IMR-90 (cell line): ENCODE results near the gene SH3RF1. TPM values are rescaled to one million over a fixed set of nuclear protein-coding genes. Genes with fewer than 3 reads are reported as not detected.

Experiments used
- ATAC-seq: fragments of 200-7000 bp; cut with Tn5 transposase; 2 replicates; pipeline ENCODE4 v1.9.1; 2020; ENCODE audit warnings: low read depth, mild to moderate bottlenecking, moderate library complexity
- BruUV-seq: library from RNA; stranded (reverse); fragments of 400-500 nt; replicated peaks from 2 replicates; lab custom pipeline; 2021; lab: Mats Ljungman, UMichigan
- CTCF ChIA-PET: fragments of 300-600 bp; formaldehyde crosslinking; extraction: SDS; loops from one replicate; lab custom pipeline; 2021; ENCODE audit warnings: antibody characterized with exemption; lab: Yijun Ruan, JAX
- POLR2A ChIA-PET: fragments of 300-600 bp; sonication (Branson Sonifier 250); formaldehyde crosslinking; loops from one replicate; lab custom pipeline; 2022; ENCODE audit warnings: antibody characterized with exemption; ENCODE audit not compliant: unreplicated experiment; lab: Charles Lee
- DNase-seq: peaks from one replicate; pipeline ENCODE4 v3.0.0; 2013
- H2AFZ ChIP-seq: replicated peaks from 2 replicates; pipeline ENCODE3; 2013; ENCODE audit warnings: low read length, mild to moderate bottlenecking; ENCODE audit not compliant: poor library complexity
- H2AK5ac ChIP-seq: 2 replicates; pipeline ENCODE4 v1.6.1; 2013; ENCODE audit warnings: low read depth, low read length, inconsistent platforms
- H2AK9ac ChIP-seq: replicated peaks from 2 replicates; pipeline ENCODE3; 2013; ENCODE audit warnings: mild to moderate bottlenecking, low read depth, low read length, moderate library complexity; ENCODE audit not compliant: poor library complexity
- H2BK120ac ChIP-seq: 2 replicates; pipeline ENCODE4 v1.6.1; 2013; ENCODE audit warnings: low read depth, low read length, inconsistent platforms
- H2BK15ac ChIP-seq: 3 replicates; pipeline ENCODE4 v1.6.1; 2013; ENCODE audit warnings: low read depth, low read length, inconsistent platforms
- H2BK20ac ChIP-seq: 2 replicates; pipeline ENCODE4 v1.6.1; 2013; ENCODE audit warnings: low read depth, mild to moderate bottlenecking, inconsistent platforms, low read length, moderate library complexity
- H2BK5ac ChIP-seq: 2 replicates; pipeline ENCODE4 v1.6.1; 2013; ENCODE audit warnings: mild to moderate bottlenecking, low read depth, low read length, inconsistent platforms; ENCODE audit not compliant: poor library complexity, severe bottlenecking
- H3K14ac ChIP-seq: replicated peaks from 2 replicates; pipeline ENCODE4 v1.6.1; 2013; ENCODE audit warnings: low read depth, low read length, inconsistent platforms
- H3K18ac ChIP-seq: 2 replicates; pipeline ENCODE4 v1.6.1; 2013; ENCODE audit warnings: low read depth, low read length, control low read depth
- H3K23ac ChIP-seq: 2 replicates; pipeline ENCODE4 v1.6.1; 2013; ENCODE audit warnings: low read depth, low read length, inconsistent platforms
- H3K27ac ChIP-seq: 2 replicates; pipeline ENCODE4 v1.5.1; 2013; ENCODE audit warnings: mild to moderate bottlenecking, control low read depth, low read length; ENCODE audit not compliant: insufficient read depth
- H3K27me3 ChIP-seq: 2 replicates; pipeline ENCODE4 v1.6.1; 2013; ENCODE audit warnings: low read length; ENCODE audit not compliant: control insufficient read depth, insufficient read depth
- H3K36me3 ChIP-seq: 2 replicates; pipeline ENCODE4 v1.6.1; 2013; ENCODE audit warnings: low read length, mixed read lengths; ENCODE audit not compliant: control insufficient read depth, insufficient read depth
- H3K4ac ChIP-seq: 2 replicates; pipeline ENCODE4 v1.6.1; 2013; ENCODE audit warnings: low read depth, low read length, inconsistent platforms
- H3K4me1 ChIP-seq: 2 replicates; pipeline ENCODE4 v1.6.1; 2013; ENCODE audit warnings: low read length, mixed read lengths; ENCODE audit not compliant: control insufficient read depth, insufficient read depth
- H3K4me2 ChIP-seq: 2 replicates; pipeline ENCODE4 v1.6.1; 2013; ENCODE audit warnings: low read depth, mild to moderate bottlenecking, control low read depth, low read length, moderate library complexity
- H3K4me3 ChIP-seq: 2 replicates; pipeline ENCODE4 v1.5.1; 2013; ENCODE audit warnings: low read depth, mild to moderate bottlenecking, control low read depth, low read length, moderate library complexity; ENCODE audit not compliant: insufficient read depth
- H3K56ac ChIP-seq: 2 replicates; pipeline ENCODE4 v1.6.1; 2013; ENCODE audit warnings: low read length, inconsistent platforms; ENCODE audit not compliant: insufficient read depth; ENCODE audit errors: extremely low read depth
- H3K79me1 ChIP-seq, 2 experiments: 2 replicates each; pipeline ENCODE4 v1.6.1; 2013; ENCODE audit warnings: low read length in 2 of 2, inconsistent platforms in 1 of 2, low read depth in 1 of 2
- H3K9ac ChIP-seq: 2 replicates; pipeline ENCODE4 v1.6.1; 2013; ENCODE audit warnings: low read depth, low read length, control low read depth
- H3K9me1 ChIP-seq: 2 replicates; pipeline ENCODE4 v1.6.1; 2013; ENCODE audit warnings: low read length, inconsistent platforms; ENCODE audit not compliant: insufficient read depth
- H3K9me3 ChIP-seq: 2 replicates; pipeline ENCODE4 v1.6.1; 2013; ENCODE audit warnings: low read length; ENCODE audit not compliant: control insufficient read depth, insufficient read depth
- H4K20me1 ChIP-seq: 2 replicates; pipeline ENCODE4 v1.6.1; 2013; ENCODE audit warnings: low read length, inconsistent platforms; ENCODE audit not compliant: insufficient read depth
- H4K5ac ChIP-seq: 2 replicates; pipeline ENCODE4 v1.6.1; 2013; ENCODE audit warnings: mild to moderate bottlenecking, low read depth, low read length, control low read depth
- H4K8ac ChIP-seq, 2 experiments: 2 replicates each; pipeline ENCODE4 v1.6.1; 2013; ENCODE audit warnings: low read depth in 2 of 2, low read length in 2 of 2, control low read depth in 1 of 2, inconsistent platforms in 1 of 2
- H4K91ac ChIP-seq: 2 replicates; pipeline ENCODE4 v1.6.1; 2013; ENCODE audit warnings: low read depth, low read length, inconsistent platforms; ENCODE audit not compliant: insufficient read depth
- BHLHE40 ChIP-seq: fragments of 150-350 bp; IDR thresholded peaks from 2 replicates; pipeline ENCODE4 v1.6.1; 2016; ENCODE audit warnings: mild to moderate bottlenecking, low read depth, low read length
- CEBPB ChIP-seq: IDR thresholded peaks from 2 replicates; pipeline ENCODE4 v1.6.1; 2012; ENCODE audit warnings: low read depth, low read length, improper control_type of control experiment
- CHD1 ChIP-seq: IDR thresholded peaks from 2 replicates; pipeline ENCODE4 v1.6.1; 2012; ENCODE audit warnings: low read depth, low read length, improper control_type of control experiment
- ELK1 ChIP-seq: fragments of 150-350 bp; IDR thresholded peaks from 2 replicates; pipeline ENCODE4 v1.6.1; 2016; ENCODE audit warnings: low read depth, mild to moderate bottlenecking, low read length, moderate library complexity, borderline replicate concordance
- FOS ChIP-seq: fragments of 150-350 bp; IDR thresholded peaks from 2 replicates; pipeline ENCODE4 v1.6.1; 2016; ENCODE audit warnings: low read depth, low read length
- MAFK ChIP-seq: IDR thresholded peaks from 2 replicates; pipeline ENCODE4 v1.6.1; 2012; ENCODE audit warnings: low read depth, low read length, improper control_type of control experiment
- MAZ ChIP-seq: IDR thresholded peaks from 2 replicates; pipeline ENCODE4 v1.6.1; 2012; ENCODE audit warnings: low read depth, mild to moderate bottlenecking, low read length, improper control_type of control experiment, moderate library complexity, borderline replicate concordance
- MXI1 ChIP-seq: IDR thresholded peaks from 2 replicates; pipeline ENCODE4 v1.6.1; 2012; ENCODE audit warnings: low read depth, mild to moderate bottlenecking, low read length, moderate library complexity, borderline replicate concordance
- NFE2L2 ChIP-seq: fragments of 150-350 bp; IDR thresholded peaks from 2 replicates; pipeline ENCODE4 v1.6.1; 2016; ENCODE audit warnings: low read depth, mild to moderate bottlenecking, low read length
- POLR2A ChIP-seq: IDR thresholded peaks from 2 replicates; pipeline ENCODE4 v1.6.1; 2012; ENCODE audit warnings: mild to moderate bottlenecking, low read depth, low read length
- RAD21 ChIP-seq: IDR thresholded peaks from 2 replicates; pipeline ENCODE4 v1.6.1; 2012; ENCODE audit warnings: low read length, improper control_type of control experiment
- RCOR1 ChIP-seq: IDR thresholded peaks from 2 replicates; pipeline ENCODE4 v1.6.1; 2012; ENCODE audit warnings: mild to moderate bottlenecking, low read length, improper control_type of control experiment; ENCODE audit not compliant: insufficient replicate concordance
- RFX5 ChIP-seq: IDR thresholded peaks from 2 replicates; pipeline ENCODE4 v1.8.0; 2012; ENCODE audit warnings: low read depth, mild to moderate bottlenecking, low read length, moderate library complexity
- SMC3 ChIP-seq: fragments of 150-350 bp; IDR thresholded peaks from 2 replicates; pipeline ENCODE4 v1.6.1; 2016; ENCODE audit warnings: low read depth, mild to moderate bottlenecking, antibody characterized with exemption, low read length, moderate library complexity
- USF2 ChIP-seq: fragments of 150-350 bp; IDR thresholded peaks from 2 replicates; pipeline ENCODE4 v1.6.1; 2017; ENCODE audit warnings: mild to moderate bottlenecking, antibody characterized with exemption, low read length, low read depth
- WGBS, 2 experiments: methylation state at CpG; one replicate each; pipeline versions ENCODE4 v1.1.5 to v1.1.7; 2013; ENCODE audit warnings: missing lambda C conversion rate in 2 of 2; ENCODE audit not compliant: insufficient read length in 1 of 2; ENCODE audit errors: extremely low coverage in 2 of 2; 5-methylcytosine and 5-hydroxymethylcytosine counted together
- dilution Hi-C: fragments of 300-500 bp; cut with HindIII; formaldehyde crosslinking; loops from one replicate; pipeline ENCODE4 v1.14.3; 2018; ENCODE audit warnings: low sequenced_read_pairs; ENCODE audit not compliant: unreplicated experiment
- in situ Hi-C: fragments of 300-500 bp; cut with MboI; formaldehyde crosslinking; loops from 3 replicates; pipeline ENCODE4 v1.14.3; 2019; ENCODE audit warnings: low sequenced_read_pairs, inconsistent platforms, mixed read lengths
- intact Hi-C: fragments of 100-400 bp; cut with micrococcal nuclease; formaldehyde crosslinking; loops from 2 replicates; pipeline ENCODE4 v1.10.0; 2022
- polyA plus RNA-seq, 3 experiments: library from polyadenylated mRNA; depleted of rRNA; stranded (reverse); fragments of >200 nt; gene quantifications; 2 replicates each; pipeline ENCODE4 v1.2.3, GENCODE V29; 2012; ENCODE audit warnings: low replicate concordance in 1 of 3
- total RNA-seq: library from RNA; depleted of rRNA; stranded (reverse); fragments of >200 nt; gene quantifications from 2 replicates; pipeline ENCODE4 v1.2.3, GENCODE V29; 2012
- TF ChIP-seq, protein P1 (sequence below): conservative IDR thresholded peaks from 2 replicates; pipeline ENCODE4 v1.5.1; 2012; ENCODE audit warnings: mild to moderate bottlenecking, low read depth, low read length, improper control_type of control experiment

Gene SH3RF1
- total and polyA plus RNA-seq, 2 of the 4 experiments (the other 2 are of a cell fraction): 22.0 to 29.8 TPM

DNA sequence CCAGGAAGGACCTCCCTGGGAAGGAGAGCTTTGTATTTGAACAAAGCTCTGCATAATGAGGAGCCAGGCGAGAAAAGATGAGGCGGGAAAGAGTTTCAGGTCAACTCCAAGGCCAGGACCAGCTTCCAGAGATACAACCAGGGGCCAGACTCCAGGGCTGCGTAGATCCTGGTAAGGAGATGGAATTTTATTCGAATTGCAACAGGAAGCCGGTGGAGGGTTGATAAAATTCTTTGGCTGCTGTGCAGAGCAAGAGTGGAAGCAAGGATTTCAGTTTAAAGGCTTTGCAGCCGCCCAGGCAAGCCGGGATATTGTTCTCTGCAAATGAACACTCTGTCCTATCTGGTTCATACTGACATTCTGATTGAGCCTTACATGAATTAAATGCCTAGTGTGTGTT lies 220.5 kb downstream of the SH3RF1 start:
- Histone ChIP-seq H3K56ac (no peak overlapping the region), H3K9ac (no peak overlapping the region), H3K9me1 (no peaks in the 10 kb centered on the region), H3K14ac (no peak overlapping the region), H4K5ac (no peak overlapping the region), H2BK120ac (no peak overlapping the region), H2AK5ac (no peak overlapping the region; the same call in 1 of the 2 replicates), H3K27me3 (no peaks in the 10 kb centered on the region; the same call in 1 of the 2 replicates), H3K4me1 (no peaks in the 10 kb centered on the region), H2BK5ac (no peak overlapping the region), H2AK9ac (no peak overlapping the region), H3K18ac (no peak overlapping the region), H3K4ac (no peak overlapping the region), H3K27ac (no peak overlapping the region), H4K91ac (no peak overlapping the region), H4K8ac (no peak overlapping the region), H3K9me3 (no peaks in the 10 kb centered on the region), H4K20me1 (no peaks in the 10 kb centered on the region), H3K23ac (no peak overlapping the region), H3K4me3 (no peak overlapping the region), H3K79me1 (no peaks in the 10 kb centered on the region), H2AFZ (no peak overlapping the region), H2BK15ac (no peak overlapping the region), H2BK20ac (no peak overlapping the region), H3K36me3 (no peaks in the 10 kb centered on the region), H3K4me2 (no peak overlapping the region)
- DNase-seq (no peak), ATAC-seq (no peak)
- dilution Hi-C loops (no loop called here), intact Hi-C loops (no loop called here), in situ Hi-C loops (no loop called here)
- CTCF ChIA-PET: no interaction called here
- TF ChIP-seq CHD1 (no peak), NFE2L2 (no peak), USF2 (no peak), RAD21 (no peak), CEBPB (no peak), BHLHE40 (no peak), RCOR1 (no peak), FOS (no peak), MXI1 (no peak), MAFK (no peak), POLR2A (no peak), MAZ (no peak), ELK1 (no peak), SMC3 (no peak), RFX5 (no peak)
- TF ChIP-seq, protein P1, sequence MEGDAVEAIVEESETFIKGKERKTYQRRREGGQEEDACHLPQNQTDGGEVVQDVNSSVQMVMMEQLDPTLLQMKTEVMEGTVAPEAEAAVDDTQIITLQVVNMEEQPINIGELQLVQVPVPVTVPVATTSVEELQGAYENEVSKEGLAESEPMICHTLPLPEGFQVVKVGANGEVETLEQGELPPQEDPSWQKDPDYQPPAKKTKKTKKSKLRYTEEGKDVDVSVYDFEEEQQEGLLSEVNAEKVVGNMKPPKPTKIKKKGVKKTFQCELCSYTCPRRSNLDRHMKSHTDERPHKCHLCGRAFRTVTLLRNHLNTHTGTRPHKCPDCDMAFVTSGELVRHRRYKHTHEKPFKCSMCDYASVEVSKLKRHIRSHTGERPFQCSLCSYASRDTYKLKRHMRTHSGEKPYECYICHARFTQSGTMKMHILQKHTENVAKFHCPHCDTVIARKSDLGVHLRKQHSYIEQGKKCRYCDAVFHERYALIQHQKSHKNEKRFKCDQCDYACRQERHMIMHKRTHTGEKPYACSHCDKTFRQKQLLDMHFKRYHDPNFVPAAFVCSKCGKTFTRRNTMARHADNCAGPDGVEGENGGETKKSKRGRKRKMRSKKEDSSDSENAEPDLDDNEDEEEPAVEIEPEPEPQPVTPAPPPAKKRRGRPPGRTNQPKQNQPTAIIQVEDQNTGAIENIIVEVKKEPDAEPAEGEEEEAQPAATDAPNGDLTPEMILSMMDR: no peak
- BruUV-seq: no TSS peak
- POLR2A ChIA-PET: no interaction called here
- WGBS, 2 experiments: 100% methylated on average over 1 of the region's 7 CpGs; no CpG with 5 or more reads in 1 of the 2 experiments
